Vagina (tissue), 2 donors: ENCODE results near the gene RNASE8. TPM values are rescaled to one million over a fixed set of nuclear protein-coding genes. Genes with fewer than 3 reads are reported as not detected.

Experiments
- DNase-seq, 2 donors: peaks; one replicate each; pipeline ENCODE4 v3.0.0-alpha.2; 2017; ENCODE audit errors: extremely low spot score in 2 of 2
- H3K27ac ChIP-seq: fragments of 200-600 bp; sonication (generic); one replicate; pipeline ENCODE4 v1.5.1; 2019
- H3K27me3 ChIP-seq: fragments of 200-600 bp; sonication (generic); one replicate; pipeline ENCODE4 v1.5.1; 2019
- H3K36me3 ChIP-seq, 2 donors: fragments of 200-600 bp; sonication (generic); one replicate each; pipeline ENCODE4 v1.5.1; 2017 to 2019
- H3K4me1 ChIP-seq: fragments of 200-600 bp; sonication (generic); one replicate; pipeline ENCODE4 v1.5.1; 2019
- H3K4me3 ChIP-seq, 2 donors: fragments of 200-600 bp; sonication (generic); 1 replicate in 1 of 2; 2 replicates in 1 of 2; pipeline ENCODE4 v1.5.1; 2016 to 2019
- H3K9me3 ChIP-seq: fragments of 200-600 bp; sonication (generic); one replicate; pipeline ENCODE4 v1.5.1; 2019
- CTCF ChIP-seq, 3 experiments: fragments of 450-650 bp in 2 of 3; fragments of 200-600 bp in 1 of 3; sonication (generic) in 1 of 3; IDR thresholded peaks; one replicate each; pipeline ENCODE4 v1.5.1; 2017 to 2019; ENCODE audit warnings: antibody characterized with exemption in 3 of 3, mild to moderate bottlenecking in 2 of 3, moderate library complexity in 2 of 3
- POLR2A ChIP-seq, 2 donors: fragments of 450-650 bp; IDR thresholded peaks; one replicate each; pipeline ENCODE4 v1.6.1; 2017; ENCODE audit warnings: antibody characterized with exemption in 2 of 2, mild to moderate bottlenecking in 2 of 2, moderate library complexity in 2 of 2
- POLR2AphosphoS5 ChIP-seq, 2 donors: sonication (generic); formaldehyde crosslinking; IDR thresholded peaks; one replicate each; pipeline ENCODE4 v1.9.0; 2017; ENCODE audit warnings: antibody characterized with exemption in 2 of 2, mild to moderate bottlenecking in 2 of 2, low read depth in 1 of 2; ENCODE audit not compliant: insufficient read depth in 1 of 2
- intact Hi-C: fragments of 100-400 bp; cut with DNase I; formaldehyde crosslinking; loops from one replicate; pipeline ENCODE4 v1.15.1; 2023
- total RNA-seq: library from RNA; depleted of rRNA; stranded (reverse); fragments of >200 nt; gene quantifications from one replicate; pipeline ENCODE4 v1.2.3, GENCODE V29; 2016

Gene RNASE8
- total RNA-seq, 1 donor from 2014 or later, result not detected

- no peak for DNase-seq
- Histone ChIP-seq H3K27me3 (no peaks in the 10 kb centered on the region), H3K27ac (peak overlapping the region; percentile 95), H3K9me3 (no peaks in the 10 kb centered on the region), H3K4me3 (peak overlapping the region; percentile 71 to 73), H3K36me3 (peaks cover 0 to 6% of the 10 kb centered on the region in 2 donors), H3K4me1 (peaks cover 53% of the 10 kb centered on the region)
- TF ChIP-seq CTCF (IDR thresholded peaks at IDR 0.05), result no peak
- intact Hi-C loops, result loop anchor here (1.0 kb wide), 1 partner anchor 35 kb away; no protein-coding TSS in a partner anchor
Measured at GRCh38 chr14:21069388-21070082, 11.9 kb downstream of the RNASE8 start.

- Histone ChIP-seq H3K36me3 (peaks cover 0 to 10% of the 10 kb centered on the region in 2 donors), H3K27ac (peak within 1 kb of the TSS; percentile 95), H3K4me3 (peak within 1 kb of the TSS; percentile 71 to 73), H3K4me1 (peaks cover 59% of the 10 kb centered on the region), H3K9me3 (no peaks in the 10 kb centered on the region), H3K27me3 (no peaks in the 10 kb centered on the region)
- no peak for DNase-seq
- intact Hi-C loops, result no loop called here
- TF ChIP-seq CTCF (IDR thresholded peaks at IDR 0.05), result no peak
- TF ChIP-seq POLR2AphosphoS5 (IDR thresholded peaks at IDR 0.05; ENCODE audit: insufficient read depth in 1 of 2, low read depth in 1 of 2), result no peak
- no peak for TF ChIP-seq POLR2A (IDR thresholded peaks at IDR 0.05)
Measured at GRCh38 chr14:21070083-21070609, 12.5 kb downstream of the RNASE8 start, which contains the start of gene ARHGEF40. ARHGEF40 (plus strand) TSS chr14:21070304; CDS start chr14:21070397, 93 bp downstream.

GRCh38 chr14:21070610-21071224 lies 13.1 kb downstream of the RNASE8 start:
- H3K27me3 ChIP-seq, result no peaks in the 10 kb centered on the region
- no peaks in the 10 kb centered on the region for H3K9me3 ChIP-seq
- intact Hi-C loops, result no loop called here
- TF ChIP-seq CTCF (IDR thresholded peaks at IDR 0.05) (no peak), POLR2A (IDR thresholded peaks at IDR 0.05) (no peak), POLR2AphosphoS5 (IDR thresholded peaks at IDR 0.05; ENCODE audit: insufficient read depth in 1 of 2, low read depth in 1 of 2) (no peak)
- peaks cover 0 to 16% of the 10 kb centered on the region in 2 donors for H3K36me3 ChIP-seq
- peak overlapping the region; percentile 71 to 73 for H3K4me3 ChIP-seq
- H3K27ac ChIP-seq, result peak overlapping the region; percentile 95
- no peak for DNase-seq
- H3K4me1 ChIP-seq, result peaks cover 61% of the 10 kb centered on the region

- DNase-seq, result peak in 1 of 2 donors; percentile 93
- Histone ChIP-seq H3K27ac (peak overlapping the region; percentile 95), H3K27me3 (no peaks in the 10 kb centered on the region), H3K4me3 (peak overlapping the region; percentile 71 to 73), H3K4me1 (peaks cover 61% of the 10 kb centered on the region), H3K36me3 (peaks cover 0 to 23% of the 10 kb centered on the region in 2 donors), H3K9me3 (no peaks in the 10 kb centered on the region)
- intact Hi-C loops, result no loop called here
- TF ChIP-seq CTCF (IDR thresholded peaks at IDR 0.05) (no peak), POLR2A (IDR thresholded peaks at IDR 0.05) (peak in 1 of 2 donors; percentile 43), POLR2AphosphoS5 (IDR thresholded peaks at IDR 0.05; ENCODE audit: insufficient read depth in 1 of 2, low read depth in 1 of 2) (peak in 1 of 2 donors; percentile 79)
Measured at GRCh38 chr14:21071225-21072030, 13.8 kb downstream of the RNASE8 start.
